Measurements from ENCODE around the gene SERPINB8. TPM values are rescaled to one million over a fixed set of nuclear protein-coding genes. Genes with fewer than 3 reads are reported as not detected.

SERPINB8 gene
- total RNA-seq, 4 donors from 2014 or later: 10.9 to 29.4 (median 17.9) TPM

DNA sequence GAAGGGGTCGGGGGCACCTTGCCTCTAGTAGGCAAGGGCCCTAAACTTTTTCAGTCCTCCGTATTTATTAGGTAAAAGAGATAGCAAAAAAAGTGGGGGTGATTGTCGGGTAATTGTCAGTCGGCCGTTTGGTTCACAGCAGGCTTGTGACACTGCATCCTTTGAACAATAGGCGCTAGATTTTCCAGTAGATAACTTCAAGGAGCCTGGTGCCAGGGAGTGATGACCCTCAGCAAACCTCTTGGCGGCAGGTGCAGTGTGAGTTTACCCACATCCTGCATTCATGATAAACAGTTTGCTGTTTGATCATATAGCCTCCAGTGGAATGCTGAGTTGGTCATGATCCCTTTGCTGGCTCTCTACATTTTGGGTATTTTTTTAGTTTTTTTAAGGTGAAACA is 22.9 kb downstream of the SERPINB8 start:
- peaks cover 0 to 19% (median 0%) of the 10 kb centered on the region in 3 donors for H3K36me3 ChIP-seq
- WGBS, 2 donors: 87 to 88% methylated on average over 7 of the region's 7 CpGs
- H3K9me3 ChIP-seq: peaks cover 0 to 11% (median 2%) of the 10 kb centered on the region in 4 donors
- no peak overlapping the region for H3K27ac ChIP-seq
- no peak overlapping the region for H3K4me3 ChIP-seq
- no peak for DNase-seq (ENCODE audit: low spot score in 2 of 2)
- TF ChIP-seq POLR2A (IDR thresholded peaks at IDR 0.05) (no peak), EP300 (IDR thresholded peaks at IDR 0.05) (no peak)
- TF ChIP-seq, protein P1, sequence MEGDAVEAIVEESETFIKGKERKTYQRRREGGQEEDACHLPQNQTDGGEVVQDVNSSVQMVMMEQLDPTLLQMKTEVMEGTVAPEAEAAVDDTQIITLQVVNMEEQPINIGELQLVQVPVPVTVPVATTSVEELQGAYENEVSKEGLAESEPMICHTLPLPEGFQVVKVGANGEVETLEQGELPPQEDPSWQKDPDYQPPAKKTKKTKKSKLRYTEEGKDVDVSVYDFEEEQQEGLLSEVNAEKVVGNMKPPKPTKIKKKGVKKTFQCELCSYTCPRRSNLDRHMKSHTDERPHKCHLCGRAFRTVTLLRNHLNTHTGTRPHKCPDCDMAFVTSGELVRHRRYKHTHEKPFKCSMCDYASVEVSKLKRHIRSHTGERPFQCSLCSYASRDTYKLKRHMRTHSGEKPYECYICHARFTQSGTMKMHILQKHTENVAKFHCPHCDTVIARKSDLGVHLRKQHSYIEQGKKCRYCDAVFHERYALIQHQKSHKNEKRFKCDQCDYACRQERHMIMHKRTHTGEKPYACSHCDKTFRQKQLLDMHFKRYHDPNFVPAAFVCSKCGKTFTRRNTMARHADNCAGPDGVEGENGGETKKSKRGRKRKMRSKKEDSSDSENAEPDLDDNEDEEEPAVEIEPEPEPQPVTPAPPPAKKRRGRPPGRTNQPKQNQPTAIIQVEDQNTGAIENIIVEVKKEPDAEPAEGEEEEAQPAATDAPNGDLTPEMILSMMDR (IDR thresholded peaks at IDR 0.05): no peak
- H3K4me1 ChIP-seq: peaks cover 0 to 4% (median 0%) of the 10 kb centered on the region in 4 donors
- H3K27me3 ChIP-seq: no peaks in the 10 kb centered on the region

DNA sequence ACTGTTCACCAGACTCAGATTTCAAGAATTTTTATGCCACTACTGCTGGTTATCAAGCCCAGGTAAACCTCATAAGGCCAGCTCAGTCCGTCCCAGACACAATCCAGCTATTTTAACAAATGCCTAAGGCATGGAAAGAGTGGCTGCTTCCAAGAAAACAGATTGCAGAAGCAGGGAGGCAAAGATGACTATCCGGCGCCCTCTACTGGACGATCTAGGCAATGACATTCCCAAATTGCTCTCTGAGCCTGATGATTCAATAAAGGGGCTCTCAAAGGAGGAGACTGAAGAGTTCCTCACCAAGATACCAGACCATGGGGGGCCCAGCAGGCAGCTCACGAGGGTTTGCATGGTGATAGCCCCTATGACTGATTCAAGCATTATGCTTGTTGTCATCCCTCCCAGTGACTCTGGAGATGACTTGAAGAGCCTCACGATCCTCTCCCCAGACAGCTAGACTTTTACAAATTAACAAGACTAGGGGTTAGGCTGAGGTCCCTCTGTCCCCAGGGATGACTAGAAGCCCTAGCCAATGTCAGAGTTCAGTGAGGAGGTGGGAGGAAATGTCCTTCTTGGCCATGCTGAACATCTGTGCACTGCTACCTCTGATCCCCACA is 25.0 kb downstream of the SERPINB8 start:
- Histone ChIP-seq H3K4me3 (no peak overlapping the region), H3K4me1 (peaks cover 0 to 4% (median 0%) of the 10 kb centered on the region in 4 donors), H3K27me3 (no peaks in the 10 kb centered on the region), H3K36me3 (peaks cover 0 to 9% (median 0%) of the 10 kb centered on the region in 3 donors), H3K9me3 (peaks cover 0 to 11% (median 2%) of the 10 kb centered on the region in 4 donors), H3K27ac (no peak overlapping the region)
- DNase-seq (ENCODE audit: low spot score in 2 of 2): peak in 1 of 2 donors; percentile 54
- WGBS, 2 donors: 21% methylated on average over 6 of the region's 6 CpGs
- TF ChIP-seq POLR2A (IDR thresholded peaks at IDR 0.05) (no peak), EP300 (IDR thresholded peaks at IDR 0.05) (no peak)
- TF ChIP-seq, protein P1 (IDR thresholded peaks at IDR 0.05): peak; percentile 55 to 91 (median 74)

DNA sequence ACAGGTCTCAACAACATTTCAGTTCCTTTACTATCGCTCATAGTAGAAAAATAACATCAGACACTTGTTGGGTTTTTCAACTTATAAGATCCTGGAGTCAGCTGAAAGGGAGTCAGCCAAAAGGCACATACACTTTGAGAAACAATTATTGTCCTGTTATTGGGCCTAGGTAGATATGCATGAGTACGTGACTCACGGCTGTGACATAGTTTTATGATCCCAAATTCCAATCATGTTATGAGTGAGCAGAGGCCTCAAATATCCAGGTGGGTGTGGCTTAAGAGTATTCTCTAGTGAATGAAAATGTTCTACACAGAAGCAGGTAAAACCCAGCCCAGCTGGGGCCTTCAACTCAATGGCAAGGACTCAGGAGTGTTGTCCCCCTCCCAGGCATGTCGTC is 27.2 kb downstream of the SERPINB8 start:
- Histone ChIP-seq H3K9me3 (peaks cover 0 to 11% (median 2%) of the 10 kb centered on the region in 4 donors), H3K4me3 (no peak overlapping the region), H3K4me1 (peaks cover 0 to 4% (median 0%) of the 10 kb centered on the region in 4 donors), H3K27ac (no peak overlapping the region), H3K36me3 (peaks cover 0 to 9% (median 0%) of the 10 kb centered on the region in 3 donors), H3K27me3 (no peaks in the 10 kb centered on the region)
- no peak for DNase-seq (ENCODE audit: low spot score in 2 of 2)
- no peak for TF ChIP-seq POLR2A (IDR thresholded peaks at IDR 0.05)
- TF ChIP-seq, protein P1 (IDR thresholded peaks at IDR 0.05): no peak
- no peak for TF ChIP-seq EP300 (IDR thresholded peaks at IDR 0.05)
- 87 to 88% methylated on average over 4 of the region's 4 CpGs for WGBS, 2 donors

DNA sequence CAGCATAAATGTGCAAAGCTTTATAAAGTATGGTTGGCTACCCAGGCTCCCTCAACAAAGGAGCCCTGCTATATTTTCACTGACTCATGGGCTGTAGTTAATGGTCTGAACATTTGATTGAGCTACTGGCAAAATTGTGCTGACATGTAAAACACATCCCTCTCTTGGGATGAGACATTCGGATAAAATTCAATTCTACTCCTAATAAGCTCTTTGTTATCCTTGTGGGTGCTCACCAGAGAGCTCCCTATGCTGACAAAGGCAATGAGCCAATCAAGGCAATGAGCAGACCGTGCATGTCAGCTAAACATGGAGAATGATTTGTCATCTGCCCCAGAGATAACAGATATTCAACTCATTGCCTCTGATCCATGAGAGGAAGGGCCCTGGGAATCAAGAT is 27.7 kb downstream of the SERPINB8 start:
- WGBS, 2 donors: 53 to 54% methylated on average over 2 of the region's 2 CpGs
- H3K36me3 ChIP-seq: peaks cover 0 to 9% (median 0%) of the 10 kb centered on the region in 3 donors
- H3K27ac ChIP-seq: no peak overlapping the region
- H3K27me3 ChIP-seq: no peaks in the 10 kb centered on the region
- peaks cover 0 to 4% (median 0%) of the 10 kb centered on the region in 4 donors for H3K4me1 ChIP-seq
- H3K4me3 ChIP-seq: no peak overlapping the region
- TF ChIP-seq, protein P1 (IDR thresholded peaks at IDR 0.05): no peak
- no peak for TF ChIP-seq EP300 (IDR thresholded peaks at IDR 0.05)
- no peak for TF ChIP-seq POLR2A (IDR thresholded peaks at IDR 0.05)
- peaks cover 0 to 11% (median 2%) of the 10 kb centered on the region in 4 donors for H3K9me3 ChIP-seq
- DNase-seq (ENCODE audit: low spot score in 2 of 2): no peak

DNA sequence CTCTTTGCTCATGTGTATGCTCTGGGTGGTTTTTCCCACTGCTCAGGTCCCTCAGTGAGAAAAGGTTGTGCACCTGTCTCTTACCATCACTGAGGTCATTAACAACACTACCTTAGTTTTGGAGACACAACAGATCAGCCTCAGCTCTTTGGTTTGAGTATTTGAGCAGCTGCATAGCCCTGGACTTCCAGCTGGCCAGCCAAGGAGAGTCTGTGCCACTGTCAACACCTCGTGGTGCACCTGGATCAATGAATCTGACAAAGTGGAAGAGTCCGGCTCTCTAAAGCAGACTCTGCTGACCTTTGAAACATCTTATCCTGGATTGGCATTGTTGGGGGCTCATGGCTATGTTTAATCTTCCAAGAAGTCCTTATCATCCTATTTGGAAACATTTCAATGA is 30.0 kb downstream of the SERPINB8 start:
- TF ChIP-seq EP300 (IDR thresholded peaks at IDR 0.05): no peak
- TF ChIP-seq, protein P1 (IDR thresholded peaks at IDR 0.05): no peak
- TF ChIP-seq POLR2A (IDR thresholded peaks at IDR 0.05): no peak
- H3K4me3 ChIP-seq: no peak overlapping the region
- H3K36me3 ChIP-seq: peaks cover 0 to 9% (median 0%) of the 10 kb centered on the region in 3 donors
- H3K4me1 ChIP-seq: no peaks in the 10 kb centered on the region
- WGBS, 2 donors: 64 to 83% methylated on average over 2 of the region's 2 CpGs
- no peaks in the 10 kb centered on the region for H3K27me3 ChIP-seq
- peaks cover 0 to 11% (median 2%) of the 10 kb centered on the region in 4 donors for H3K9me3 ChIP-seq
- DNase-seq (ENCODE audit: low spot score in 2 of 2): no peak
- H3K27ac ChIP-seq: no peak overlapping the region

All from tibial nerve (tissue), 4 donors.